GM12873 (cell line): Measurements from ENCODE around the gene IKZF3.

Source experiments
- CTCF ChIP-seq: IDR thresholded peaks from 2 replicates; pipeline ENCODE4 v1.5.1; 2012; ENCODE audit warnings: low read depth, mild to moderate bottlenecking, moderate library complexity, low read length, control low read depth; ENCODE audit not compliant: insufficient read depth; ENCODE audit errors: missing control alignments

The IKZF3 gene

DNA sequence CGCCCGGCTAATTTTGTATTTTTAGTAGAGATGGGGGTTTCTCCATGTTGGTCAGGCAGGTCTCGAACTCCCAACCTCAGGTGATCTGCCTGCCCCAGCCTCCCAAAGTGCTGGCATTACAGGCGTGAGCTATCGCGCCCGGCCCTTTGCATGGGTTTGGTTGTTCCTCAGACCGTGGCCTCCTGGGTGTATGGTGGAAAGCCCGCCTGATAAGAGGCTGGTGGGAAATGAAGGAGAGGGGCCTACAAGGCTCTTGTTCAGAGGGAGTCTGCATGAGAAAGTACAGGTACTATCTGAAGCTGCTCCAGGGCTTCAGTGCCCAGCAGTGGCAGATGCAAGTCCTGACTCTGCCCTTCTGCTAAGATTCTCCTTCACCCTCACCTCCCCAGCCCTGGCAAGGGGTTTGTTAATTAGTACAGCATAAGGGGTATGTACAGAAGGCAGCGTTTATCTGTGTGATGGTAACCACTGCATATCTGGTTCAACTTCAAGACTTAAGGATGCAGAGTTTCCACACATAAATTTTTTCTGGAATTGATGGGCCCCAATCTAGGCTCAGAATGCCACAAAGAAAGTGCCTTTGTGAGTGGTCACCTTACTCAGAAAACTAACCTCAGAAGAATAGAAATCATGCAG, 102.1 kb downstream of the IKZF3 start:
- TF ChIP-seq CTCF = no peak

DNA sequence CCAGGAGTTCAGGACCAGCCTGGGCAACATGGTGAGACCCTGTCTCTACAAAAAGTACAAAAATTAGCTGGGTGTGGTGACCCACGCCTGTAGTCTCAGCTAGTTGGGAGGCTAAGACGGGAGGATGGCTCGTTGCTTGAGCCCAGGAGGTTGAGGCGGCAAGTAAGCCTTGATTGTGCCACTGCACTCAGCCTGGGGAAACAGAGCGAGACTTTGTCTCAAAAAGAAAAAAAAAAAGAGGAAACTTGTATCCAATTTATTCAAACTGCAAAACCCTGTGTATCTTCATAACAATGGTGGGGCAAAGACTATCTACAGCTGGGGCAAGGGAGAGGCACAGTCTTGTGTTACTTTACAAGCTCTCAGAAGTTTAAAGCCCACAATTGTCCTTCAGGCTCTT, 104.9 kb downstream of the IKZF3 start:
- TF ChIP-seq CTCF = no peak

DNA sequence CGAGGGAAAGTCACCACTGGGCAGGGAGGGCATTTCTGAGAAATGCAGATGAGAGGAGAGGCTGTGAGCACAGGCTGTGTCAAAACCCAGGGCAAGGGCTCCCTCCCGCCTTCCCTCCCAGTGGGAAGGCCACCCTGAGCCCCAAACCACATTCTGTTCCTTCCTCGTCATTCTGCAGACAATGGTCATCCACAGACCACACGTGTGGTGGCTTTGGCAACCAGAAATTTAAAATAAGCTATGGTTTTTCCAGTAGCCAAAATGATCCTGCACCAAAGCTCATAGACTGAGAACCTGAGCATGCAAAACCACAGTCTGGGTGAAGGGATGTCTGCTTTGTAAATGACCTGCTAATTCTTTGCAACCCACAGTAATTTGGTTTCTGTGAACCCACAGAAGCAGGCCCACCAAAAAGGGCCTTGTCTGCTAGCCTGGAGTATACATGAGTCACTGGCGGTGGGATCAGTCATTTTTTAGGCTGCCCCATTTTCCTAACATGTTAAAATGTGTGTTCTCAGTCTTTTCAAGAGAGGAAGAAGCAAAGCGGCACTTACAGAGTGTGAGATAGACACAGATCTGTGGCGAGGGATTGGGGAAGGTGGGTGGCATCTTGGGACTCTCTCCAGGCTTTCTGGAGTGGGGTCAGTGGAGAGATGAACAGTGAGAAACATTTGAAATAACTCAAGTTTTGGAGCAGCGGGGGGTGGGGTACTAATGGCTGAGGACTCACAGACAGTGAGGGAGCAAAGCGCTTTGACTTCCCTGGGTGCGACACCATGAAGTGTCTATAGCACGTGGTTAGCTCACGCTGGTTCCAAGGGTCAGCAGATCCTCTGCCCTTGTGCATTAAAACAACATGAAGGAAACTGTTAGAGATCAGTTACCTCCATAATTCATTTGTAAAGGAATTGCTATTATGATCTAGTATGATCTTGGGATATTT, 105.9 kb downstream of the IKZF3 start:
- TF ChIP-seq CTCF = no peak

- no peak for TF ChIP-seq CTCF
Observed at GRCh38 chr17:39757176-39757662, 106.9 kb downstream of the IKZF3 start.

DNA sequence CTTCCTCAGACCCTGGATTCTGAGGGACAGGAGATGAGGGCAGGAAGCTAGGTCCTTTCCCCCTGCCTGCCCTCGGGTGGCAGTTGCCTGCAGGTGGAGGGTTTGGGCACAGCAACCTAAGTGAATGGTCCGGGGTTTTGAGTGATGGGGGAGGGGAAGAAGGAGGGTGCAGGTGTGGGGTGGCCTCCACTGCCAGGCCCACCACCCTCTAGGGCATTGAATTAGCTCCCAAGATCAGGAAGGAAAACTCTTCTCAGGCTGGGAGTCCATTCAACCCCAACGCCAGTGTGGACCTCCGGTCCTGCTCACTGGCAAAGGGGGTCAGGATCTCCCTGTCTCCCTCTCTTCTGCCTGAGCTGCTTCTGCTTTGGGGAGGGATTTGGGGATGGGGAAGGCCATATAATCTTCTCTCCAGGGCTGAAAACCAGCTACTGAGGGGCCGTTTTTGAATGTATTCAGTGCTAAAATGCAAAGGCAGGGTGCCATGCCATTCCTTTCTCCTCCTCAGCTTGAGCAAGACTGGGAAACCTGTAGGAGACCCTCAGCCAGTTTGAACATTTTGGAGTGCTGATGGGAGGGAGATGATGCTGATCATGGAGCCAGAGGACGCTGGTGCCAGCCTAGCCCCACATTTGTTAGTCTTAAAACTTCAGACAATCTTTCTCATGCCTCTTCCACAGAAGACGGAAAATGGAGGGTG, 107.6 kb downstream of the IKZF3 start:
- no peak for TF ChIP-seq CTCF

DNA sequence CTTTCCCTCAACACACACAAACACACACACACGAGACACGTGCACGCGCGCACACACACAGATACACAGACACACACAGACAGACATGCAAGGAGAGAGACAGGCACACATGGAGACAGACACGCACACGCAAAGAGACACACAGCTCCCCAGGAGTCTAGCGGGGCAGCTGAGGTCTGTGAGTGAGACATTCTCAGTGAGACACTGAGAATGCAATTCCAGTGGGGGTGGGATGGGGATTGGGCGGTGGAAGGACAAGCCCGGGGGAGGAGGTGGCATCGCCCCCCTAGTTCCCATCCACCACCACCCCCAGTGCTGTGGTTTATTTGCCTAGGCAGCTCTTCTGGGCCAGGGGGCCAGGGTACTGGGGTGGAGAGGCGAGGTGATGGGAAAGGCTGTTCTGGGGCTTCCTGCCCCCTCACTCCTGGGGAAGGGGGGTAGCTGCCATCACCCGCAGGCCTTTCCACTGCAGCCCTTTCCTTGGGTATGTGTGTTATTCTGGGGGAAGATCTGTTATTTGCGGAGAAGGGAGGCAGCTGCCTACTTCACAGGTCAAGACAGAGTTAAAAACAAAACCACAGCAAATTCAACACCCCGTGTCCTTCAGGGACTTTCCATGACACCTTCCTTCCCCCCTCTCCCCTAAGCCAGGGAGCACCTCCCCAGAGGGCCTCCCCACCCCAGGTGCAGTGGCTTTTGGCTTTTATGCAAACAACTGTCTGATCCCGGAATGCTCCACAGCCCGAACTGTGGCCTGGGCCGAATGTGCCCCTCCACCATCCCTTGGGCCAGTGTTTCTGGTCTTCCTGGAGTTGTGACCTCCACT, 108.3 kb downstream of the IKZF3 start:
- TF ChIP-seq CTCF = no peak
